ENCODE measurements around the gene NEK10.

NEK10 gene

GRCh38 chr3:27119639-27120038 lies 249.5 kb downstream of the NEK10 start:
- in situ Hi-C loops (cut with HindIII; ENCODE audit: low sequenced_read_pairs), result no loop called here

GRCh38 chr3:27115352-27115751 lies 253.8 kb downstream of the NEK10 start:
- in situ Hi-C loops (cut with HindIII; ENCODE audit: low sequenced_read_pairs), result no loop called here

GRCh38 chr3:27114684-27115083 lies 254.5 kb downstream of the NEK10 start:
- in situ Hi-C loops (cut with HindIII; ENCODE audit: low sequenced_read_pairs), result no loop called here

GRCh38 chr3:27114129-27114528 lies 255.1 kb downstream of the NEK10 start:
- in situ Hi-C loops (cut with HindIII; ENCODE audit: low sequenced_read_pairs), result no loop called here

GRCh38 chr3:27110020-27110419 lies 259.2 kb downstream of the NEK10 start:
- in situ Hi-C loops (cut with HindIII; ENCODE audit: low sequenced_read_pairs), result no loop called here

- in situ Hi-C loops (cut with HindIII; ENCODE audit: low sequenced_read_pairs), result no loop called here
These were observed 260.9 kb downstream of the NEK10 start for GRCh38 chr3:27108322-27108721.

- in situ Hi-C loops (cut with HindIII; ENCODE audit: low sequenced_read_pairs), result no loop called here
These were observed 263.3 kb downstream of the NEK10 start for GRCh38 chr3:27105904-27106303.

GRCh38 chr3:27097182-27097581 lies 272.0 kb downstream of the NEK10 start:
- in situ Hi-C loops (cut with HindIII; ENCODE audit: low sequenced_read_pairs), result no loop called here

- in situ Hi-C loops (cut with HindIII; ENCODE audit: low sequenced_read_pairs), result no loop called here
These were observed 273.5 kb downstream of the NEK10 start for GRCh38 chr3:27095553-27096222.

GRCh38 chr3:27094721-27095120 lies 274.5 kb downstream of the NEK10 start:
- in situ Hi-C loops (cut with HindIII; ENCODE audit: low sequenced_read_pairs), result no loop called here

- in situ Hi-C loops (cut with HindIII; ENCODE audit: low sequenced_read_pairs), result no loop called here
These were observed 275.4 kb downstream of the NEK10 start for GRCh38 chr3:27093771-27094170.

GRCh38 chr3:27090275-27091041 lies 278.7 kb downstream of the NEK10 start:
- in situ Hi-C loops (cut with HindIII; ENCODE audit: low sequenced_read_pairs), result no loop called here

GRCh38 chr3:27089645-27090044 lies 279.5 kb downstream of the NEK10 start:
- in situ Hi-C loops (cut with HindIII; ENCODE audit: low sequenced_read_pairs), result no loop called here

GRCh38 chr3:27089068-27089467 lies 280.1 kb downstream of the NEK10 start:
- in situ Hi-C loops (cut with HindIII; ENCODE audit: low sequenced_read_pairs), result no loop called here

- in situ Hi-C loops (cut with HindIII; ENCODE audit: low sequenced_read_pairs), result no loop called here
These were observed 283.1 kb downstream of the NEK10 start for GRCh38 chr3:27085829-27086730.

GRCh38 chr3:27081992-27082607 lies 287.1 kb downstream of the NEK10 start:
- in situ Hi-C loops (cut with HindIII; ENCODE audit: low sequenced_read_pairs), result no loop called here

- in situ Hi-C loops (cut with HindIII; ENCODE audit: low sequenced_read_pairs), result no loop called here
These were observed 287.6 kb downstream of the NEK10 start for GRCh38 chr3:27081566-27081965.

- in situ Hi-C loops (cut with HindIII; ENCODE audit: low sequenced_read_pairs), result no loop called here
These were observed 289.0 kb downstream of the NEK10 start for GRCh38 chr3:27080258-27080525.

GRCh38 chr3:27079427-27080257 lies 289.5 kb downstream of the NEK10 start:
- in situ Hi-C loops (cut with HindIII; ENCODE audit: low sequenced_read_pairs), result no loop called here

- in situ Hi-C loops (cut with HindIII; ENCODE audit: low sequenced_read_pairs), result no loop called here
These were observed 290.8 kb downstream of the NEK10 start for GRCh38 chr3:27078246-27078913.
